GM12801 (cell line): Measurements from ENCODE around the gene GRK4.

ENCODE experiments used
- TF ChIP-seq, protein P1 (sequence below): IDR thresholded peaks from one replicate; pipeline ENCODE4 v1.5.1; 2011; ENCODE audit warnings: control low read depth; ENCODE audit not compliant: insufficient read length; ENCODE audit errors: extremely low read depth

The GRK4 gene

DNA sequence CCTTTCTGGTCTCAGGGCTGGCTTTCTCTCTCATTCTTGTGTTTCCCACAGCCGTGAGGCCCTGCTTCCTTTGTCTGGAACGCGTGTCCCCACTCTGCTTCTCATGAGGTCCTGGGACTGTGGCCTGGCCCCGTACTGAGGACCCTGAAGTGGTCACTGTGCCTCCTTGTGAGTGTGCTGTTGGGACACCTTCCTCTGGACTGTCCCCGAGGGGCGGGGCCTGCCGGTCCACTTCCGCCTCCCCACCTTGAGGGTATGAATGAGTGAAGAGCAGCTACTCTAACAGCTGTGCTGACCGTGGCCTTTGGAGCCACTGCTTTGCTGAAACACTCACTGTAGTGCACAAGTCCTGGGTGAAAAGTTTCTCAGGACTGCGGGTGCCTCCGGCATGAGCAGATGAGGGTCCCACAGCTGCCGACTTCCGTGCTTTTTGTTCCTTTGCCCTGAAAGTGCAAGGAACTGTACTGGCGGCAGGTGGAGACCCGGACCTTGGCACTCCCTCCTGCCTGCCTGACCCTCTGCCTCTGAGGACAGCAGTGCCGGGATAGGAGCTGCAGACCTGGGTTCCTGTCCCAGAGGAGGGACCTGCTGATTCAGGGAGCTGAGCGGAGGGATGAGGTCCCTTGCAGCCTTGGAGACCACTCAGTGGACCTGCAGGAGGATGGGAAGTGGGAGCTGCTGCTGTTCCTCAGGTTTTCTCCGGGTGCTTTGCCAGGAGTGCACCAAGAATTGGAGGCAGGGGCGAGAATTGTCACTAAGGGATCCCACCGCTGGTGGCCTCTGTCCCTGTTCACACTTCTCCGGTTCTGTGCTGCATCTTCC, 73.0 kb downstream of the GRK4 start:
- TF ChIP-seq, protein P1, sequence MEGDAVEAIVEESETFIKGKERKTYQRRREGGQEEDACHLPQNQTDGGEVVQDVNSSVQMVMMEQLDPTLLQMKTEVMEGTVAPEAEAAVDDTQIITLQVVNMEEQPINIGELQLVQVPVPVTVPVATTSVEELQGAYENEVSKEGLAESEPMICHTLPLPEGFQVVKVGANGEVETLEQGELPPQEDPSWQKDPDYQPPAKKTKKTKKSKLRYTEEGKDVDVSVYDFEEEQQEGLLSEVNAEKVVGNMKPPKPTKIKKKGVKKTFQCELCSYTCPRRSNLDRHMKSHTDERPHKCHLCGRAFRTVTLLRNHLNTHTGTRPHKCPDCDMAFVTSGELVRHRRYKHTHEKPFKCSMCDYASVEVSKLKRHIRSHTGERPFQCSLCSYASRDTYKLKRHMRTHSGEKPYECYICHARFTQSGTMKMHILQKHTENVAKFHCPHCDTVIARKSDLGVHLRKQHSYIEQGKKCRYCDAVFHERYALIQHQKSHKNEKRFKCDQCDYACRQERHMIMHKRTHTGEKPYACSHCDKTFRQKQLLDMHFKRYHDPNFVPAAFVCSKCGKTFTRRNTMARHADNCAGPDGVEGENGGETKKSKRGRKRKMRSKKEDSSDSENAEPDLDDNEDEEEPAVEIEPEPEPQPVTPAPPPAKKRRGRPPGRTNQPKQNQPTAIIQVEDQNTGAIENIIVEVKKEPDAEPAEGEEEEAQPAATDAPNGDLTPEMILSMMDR: no peak

DNA sequence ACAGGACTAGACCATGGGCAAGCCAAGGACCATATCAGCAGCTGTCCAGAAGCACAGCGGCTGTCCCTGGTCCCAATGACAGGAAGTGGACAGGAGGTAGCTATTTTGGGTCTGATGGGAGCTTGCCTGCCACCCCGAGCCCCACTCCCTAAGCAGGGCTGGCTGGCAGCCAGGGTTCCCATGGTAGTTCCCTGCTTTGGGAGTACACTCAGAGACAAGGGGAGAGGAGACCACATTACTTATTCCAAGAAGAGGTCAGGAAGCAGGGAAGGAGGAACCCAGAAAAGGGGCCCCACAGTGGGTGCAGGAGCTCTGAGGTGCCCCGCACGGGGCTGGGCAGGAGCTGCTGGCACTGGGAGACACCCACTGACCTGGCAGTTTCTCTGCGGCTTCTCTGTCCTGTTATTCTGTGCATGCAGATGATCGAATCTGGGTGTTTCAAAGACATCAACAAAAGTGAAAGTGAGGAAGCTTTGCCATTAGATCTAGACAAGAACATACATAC, 74.6 kb downstream of the GRK4 start:
- TF ChIP-seq, protein P1: no peak

DNA sequence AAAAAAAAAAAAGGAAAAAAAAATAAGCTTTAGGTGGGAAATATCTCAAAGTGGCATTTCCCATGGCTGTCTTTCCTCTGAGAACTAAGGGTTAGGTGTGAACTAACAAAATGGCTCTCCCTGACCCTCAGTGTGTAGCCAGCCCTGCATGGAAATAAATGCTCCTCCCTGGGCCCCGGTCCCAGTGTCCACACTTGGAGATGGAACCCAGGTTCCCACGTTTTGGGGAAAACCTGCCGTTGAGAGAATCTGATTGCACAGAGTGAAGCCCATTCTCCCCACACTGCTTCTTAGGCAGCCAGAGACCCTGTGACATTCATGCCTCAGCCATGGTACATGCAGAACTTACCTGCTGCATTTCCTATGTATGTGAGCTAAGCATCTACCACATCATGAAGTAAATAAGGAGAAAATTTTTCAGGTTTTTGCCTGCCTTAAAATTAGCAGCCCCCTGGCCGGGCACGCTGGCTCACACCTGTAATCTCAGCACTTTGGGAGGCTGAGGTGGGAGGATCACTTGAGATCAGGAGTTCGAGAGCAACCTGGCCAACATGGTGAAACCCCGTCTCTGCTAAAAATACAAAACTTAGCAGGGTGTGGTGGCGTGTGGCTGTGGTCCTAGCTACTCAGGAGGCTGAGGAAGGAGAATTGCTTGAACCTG, 76.5 kb downstream of the GRK4 start:
- TF ChIP-seq, protein P1: no peak

DNA sequence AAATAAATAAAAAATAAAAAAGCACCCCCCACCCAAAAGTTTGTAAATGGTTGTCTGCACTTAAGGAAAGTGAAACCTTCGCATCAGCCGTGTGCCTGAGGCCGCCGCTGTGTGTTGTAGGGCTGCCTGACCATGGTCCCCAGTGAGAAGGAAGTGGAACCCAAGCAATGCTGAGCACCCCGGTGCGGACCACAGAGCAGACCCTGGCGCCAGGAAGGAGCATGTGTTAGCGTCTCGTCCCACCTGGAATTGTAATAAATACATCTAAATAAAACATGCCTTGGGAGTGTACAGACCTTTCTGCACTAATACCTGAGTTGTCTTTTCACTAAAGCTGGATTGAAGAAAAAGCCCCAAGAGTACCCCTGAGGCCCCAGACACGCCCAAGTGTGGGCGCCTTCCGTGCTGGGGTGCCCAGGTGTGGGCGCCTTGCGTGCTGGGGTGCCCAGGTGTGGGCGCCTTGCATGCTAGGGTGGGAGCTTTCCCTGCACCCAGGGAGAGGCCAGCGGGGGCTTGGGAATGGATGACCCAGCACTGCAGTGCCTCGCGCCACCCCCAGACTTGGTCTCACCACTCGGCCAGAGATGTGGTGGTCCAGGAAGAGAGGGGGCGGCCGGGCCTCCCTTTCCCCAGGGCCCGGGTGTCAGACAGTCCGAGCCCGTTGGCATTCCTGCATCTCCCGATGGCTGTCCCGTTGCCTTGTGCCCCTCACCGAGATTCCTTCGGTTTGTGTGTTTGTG, 77.3 kb downstream of the GRK4 start:
- TF ChIP-seq, protein P1: no peak

DNA sequence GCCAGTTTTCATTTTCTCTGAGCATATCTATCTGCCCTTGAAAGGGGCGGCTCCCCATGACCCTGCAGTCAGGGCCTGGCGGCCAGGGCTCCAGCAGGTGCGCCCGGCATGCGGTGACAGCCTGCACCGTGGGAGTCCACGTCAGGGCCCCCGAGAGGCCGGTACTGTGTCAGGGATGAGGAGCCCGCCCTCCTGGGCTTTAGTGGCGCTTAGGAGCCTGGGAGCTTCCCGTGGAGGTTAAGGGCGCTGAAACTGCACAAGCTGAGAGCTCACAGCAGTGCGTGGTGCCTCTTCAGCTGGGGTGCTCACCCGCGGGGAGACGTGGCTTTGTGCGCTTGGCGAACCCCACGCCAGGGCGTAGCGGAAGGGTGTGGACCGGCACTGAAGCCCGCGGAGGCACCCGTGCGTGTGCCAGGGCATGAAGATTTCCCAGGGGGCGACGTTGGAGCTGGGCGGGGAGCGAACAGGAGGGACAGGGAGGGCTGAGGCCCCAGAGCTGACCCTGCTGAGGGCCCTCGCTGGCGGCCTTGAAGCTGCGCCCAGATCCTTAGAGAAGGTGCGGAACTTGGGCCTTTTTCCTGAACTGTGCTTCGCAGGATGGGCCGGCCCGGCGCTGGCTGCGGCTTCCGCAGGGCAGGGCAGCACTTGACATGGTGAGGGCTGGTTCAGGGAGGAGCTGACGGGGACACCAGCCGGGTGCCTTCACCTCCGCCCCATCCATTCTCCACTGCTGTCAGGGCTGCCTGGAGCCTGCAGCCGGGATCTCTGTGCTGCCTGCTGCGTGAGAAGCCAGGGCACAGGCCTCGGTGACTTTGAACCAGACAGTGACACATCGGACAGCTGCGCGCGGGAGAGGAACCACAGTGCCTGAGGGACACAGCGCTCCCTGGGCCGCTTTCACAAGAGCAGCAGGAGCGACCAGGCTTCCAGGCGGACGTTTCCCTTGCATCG, 78.1 kb downstream of the GRK4 start:
- TF ChIP-seq, protein P1: no peak

DNA sequence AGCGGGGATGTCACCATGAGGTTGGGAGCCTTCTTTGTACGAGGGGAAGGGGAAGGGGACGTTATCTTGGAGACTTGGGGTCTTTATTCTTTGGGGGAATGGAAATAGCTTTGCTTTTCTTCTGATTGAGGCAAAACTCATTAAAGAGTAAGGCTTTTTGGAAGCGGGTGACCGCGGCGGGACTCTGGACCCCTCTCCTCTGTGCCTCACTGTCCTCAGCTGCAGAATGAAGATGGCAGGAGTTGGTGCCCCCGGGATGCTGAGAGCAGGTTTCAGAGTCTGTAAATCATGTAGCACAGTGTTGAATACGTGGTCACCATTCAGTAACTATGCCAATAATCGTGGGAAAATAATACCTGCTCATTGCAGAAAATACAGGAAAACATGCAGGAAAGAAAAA, 78.9 kb downstream of the GRK4 start:
- TF ChIP-seq, protein P1: no peak
